Measurements from ENCODE around the gene HAUS8.

HAUS8 gene

DNA sequence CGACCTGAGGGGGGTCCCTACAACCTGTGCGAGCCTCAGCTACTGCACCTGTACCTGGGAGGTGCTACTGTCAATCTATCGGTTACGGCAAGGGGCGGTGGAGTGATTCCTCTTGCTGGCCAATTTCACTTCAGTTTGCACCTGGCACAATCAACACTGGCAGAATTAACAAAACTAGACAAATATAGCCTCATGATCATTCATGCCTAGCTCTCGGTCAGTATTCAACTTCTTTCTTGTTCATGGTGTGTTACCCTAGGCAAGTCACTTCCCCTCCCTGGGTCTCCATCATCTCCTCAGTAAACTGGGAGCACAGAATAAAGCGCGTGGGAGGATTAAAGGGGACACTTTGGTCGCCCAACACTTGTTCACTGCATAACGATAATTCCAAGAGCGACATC, 618 bp downstream of the HAUS8 start:
- H3K9me2 ChIP-seq (replicated peaks; ENCODE audit: insufficient read depth, low read length): no peaks in the 10 kb centered on the region
- no peak overlapping the region for H2AFZ ChIP-seq (ENCODE audit: low read depth, low read length, severe bottlenecking)
- TF ChIP-seq EZH2phosphoT487 (conservative IDR thresholded peaks at IDR 0.05; ENCODE audit: low read length): no peak
- TF ChIP-seq, protein P1, sequence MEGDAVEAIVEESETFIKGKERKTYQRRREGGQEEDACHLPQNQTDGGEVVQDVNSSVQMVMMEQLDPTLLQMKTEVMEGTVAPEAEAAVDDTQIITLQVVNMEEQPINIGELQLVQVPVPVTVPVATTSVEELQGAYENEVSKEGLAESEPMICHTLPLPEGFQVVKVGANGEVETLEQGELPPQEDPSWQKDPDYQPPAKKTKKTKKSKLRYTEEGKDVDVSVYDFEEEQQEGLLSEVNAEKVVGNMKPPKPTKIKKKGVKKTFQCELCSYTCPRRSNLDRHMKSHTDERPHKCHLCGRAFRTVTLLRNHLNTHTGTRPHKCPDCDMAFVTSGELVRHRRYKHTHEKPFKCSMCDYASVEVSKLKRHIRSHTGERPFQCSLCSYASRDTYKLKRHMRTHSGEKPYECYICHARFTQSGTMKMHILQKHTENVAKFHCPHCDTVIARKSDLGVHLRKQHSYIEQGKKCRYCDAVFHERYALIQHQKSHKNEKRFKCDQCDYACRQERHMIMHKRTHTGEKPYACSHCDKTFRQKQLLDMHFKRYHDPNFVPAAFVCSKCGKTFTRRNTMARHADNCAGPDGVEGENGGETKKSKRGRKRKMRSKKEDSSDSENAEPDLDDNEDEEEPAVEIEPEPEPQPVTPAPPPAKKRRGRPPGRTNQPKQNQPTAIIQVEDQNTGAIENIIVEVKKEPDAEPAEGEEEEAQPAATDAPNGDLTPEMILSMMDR (IDR thresholded peaks at IDR 0.05; ENCODE audit: insufficient read depth, low read length, poor library complexity, severe bottlenecking): no peak
- H3F3A ChIP-seq (ENCODE audit: insufficient read depth): peaks cover 6% of the 10 kb centered on the region; the same call in 1 of the 2 replicates
- peaks cover 5% of the 10 kb centered on the region; the same call in 1 of the 2 replicates for H4K20me1 ChIP-seq (ENCODE audit: low read depth, low read length)
- H3K4me2 ChIP-seq (ENCODE audit: low read depth, low read length, poor library complexity, severe bottlenecking): peak overlapping the region; percentile 74
- peak overlapping the region; percentile 82 for H3K9ac ChIP-seq (ENCODE audit: low read length)
- H3K27ac ChIP-seq (ENCODE audit: low read depth, low read length): peak overlapping the region; percentile 85
- no peaks in the 10 kb centered on the region for H3K9me3 ChIP-seq (ENCODE audit: insufficient read depth, low read length)
- peaks cover 91% of the 10 kb centered on the region for H3K79me2 ChIP-seq (ENCODE audit: insufficient read depth, low read length)
- no peaks in the 10 kb centered on the region for H3K27me3 ChIP-seq (ENCODE audit: low read length)
- no peaks in the 10 kb centered on the region; the same call in 1 of the 2 replicates for H3K36me3 ChIP-seq (ENCODE audit: low read length)
- H3K4me3 ChIP-seq (ENCODE audit: insufficient read depth, low read length, poor library complexity, severe bottlenecking): peak overlapping the region; percentile 65

DNA sequence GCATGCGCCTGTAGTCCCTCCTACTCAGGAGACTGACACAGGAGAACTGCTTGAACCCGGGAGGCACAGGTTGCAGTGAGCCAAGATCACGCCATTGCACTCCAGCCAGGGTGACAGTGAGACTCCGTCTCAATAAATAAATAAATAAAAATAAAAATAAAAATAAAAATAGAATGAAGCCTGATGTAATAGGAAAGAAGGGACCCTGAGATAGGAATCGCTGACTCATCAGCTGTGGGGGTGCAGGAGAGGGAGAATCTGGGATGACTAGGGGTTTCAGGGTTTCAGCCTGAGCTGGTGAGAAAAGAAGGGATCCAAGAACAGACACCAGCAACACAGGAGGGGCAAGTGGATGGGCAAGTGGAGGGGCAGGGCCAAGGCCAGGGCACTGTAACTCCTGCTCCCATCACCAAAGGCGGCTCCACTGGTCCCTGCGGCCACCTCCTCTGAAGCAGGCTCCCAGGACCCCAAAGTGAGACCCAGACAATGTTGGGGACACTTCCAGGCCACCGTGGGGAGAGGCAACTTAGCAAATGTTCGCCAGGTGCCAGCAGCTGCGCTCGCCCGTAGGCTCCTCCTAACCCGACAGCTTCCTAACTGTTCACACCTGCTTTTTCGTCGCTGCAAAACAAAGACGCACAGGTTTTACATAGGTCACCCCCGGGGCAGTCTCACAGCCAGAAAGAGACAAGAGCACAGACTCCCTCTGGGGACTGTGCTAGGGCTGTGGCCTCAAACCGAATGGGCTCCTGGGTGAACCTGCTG, 1.2 kb downstream of the HAUS8 start:
- Histone ChIP-seq H3K27me3 (ENCODE audit: low read length) (no peaks in the 10 kb centered on the region), H3K9me3 (ENCODE audit: insufficient read depth, low read length) (no peaks in the 10 kb centered on the region), H3K4me3 (ENCODE audit: insufficient read depth, low read length, poor library complexity, severe bottlenecking) (peak overlapping the region; percentile 65), H4K20me1 (ENCODE audit: low read depth, low read length) (peaks cover 5% of the 10 kb centered on the region; the same call in 1 of the 2 replicates), H3K9me2 (replicated peaks; ENCODE audit: insufficient read depth, low read length) (no peaks in the 10 kb centered on the region), H2AFZ (ENCODE audit: low read depth, low read length, severe bottlenecking) (no peak overlapping the region), H3K9ac (ENCODE audit: low read length) (peak overlapping the region; percentile 82), H3K4me2 (ENCODE audit: low read depth, low read length, poor library complexity, severe bottlenecking) (peak overlapping the region; percentile 74), H3K27ac (ENCODE audit: low read depth, low read length) (peak overlapping the region; percentile 85), H3K79me2 (ENCODE audit: insufficient read depth, low read length) (peaks cover 87% of the 10 kb centered on the region), H3F3A (ENCODE audit: insufficient read depth) (peaks cover 6% of the 10 kb centered on the region; the same call in 1 of the 2 replicates), H3K36me3 (ENCODE audit: low read length) (no peaks in the 10 kb centered on the region; the same call in 1 of the 2 replicates)
- TF ChIP-seq EZH2phosphoT487 (conservative IDR thresholded peaks at IDR 0.05; ENCODE audit: low read length): no peak
- TF ChIP-seq, protein P1 (IDR thresholded peaks at IDR 0.05; ENCODE audit: insufficient read depth, low read length, poor library complexity, severe bottlenecking): no peak

DNA sequence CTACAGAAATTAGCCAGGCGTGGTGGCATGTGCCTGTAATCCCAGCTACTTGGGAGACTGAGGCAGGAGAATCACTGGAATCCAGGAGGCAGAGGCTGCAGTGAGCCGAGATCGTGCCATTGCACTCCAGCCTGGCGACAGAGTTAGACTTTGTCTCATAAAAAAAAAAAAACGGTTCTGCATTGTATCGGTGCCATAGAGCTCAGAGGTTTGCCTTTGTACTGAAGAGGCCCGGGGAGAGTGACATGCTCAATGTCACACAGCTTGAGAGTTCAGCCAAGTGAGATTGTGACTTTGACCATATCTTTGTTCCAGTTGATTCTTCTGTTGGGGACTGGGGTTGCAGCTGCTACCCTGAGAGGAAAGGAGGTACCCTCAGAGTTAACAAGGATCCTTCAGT, 4.3 kb downstream of the HAUS8 start:
- Histone ChIP-seq H3F3A (ENCODE audit: insufficient read depth) (peaks cover 17% of the 10 kb centered on the region; the same call in 1 of the 2 replicates), H3K79me2 (ENCODE audit: insufficient read depth, low read length) (peaks cover 77% of the 10 kb centered on the region), H4K20me1 (ENCODE audit: low read depth, low read length) (0 out of 2 replicates have a peak, but pooled peaks cover 5% of the 10 kb centered on the region), H3K4me3 (ENCODE audit: insufficient read depth, low read length, poor library complexity, severe bottlenecking) (no peak overlapping the region), H3K9me2 (replicated peaks; ENCODE audit: insufficient read depth, low read length) (no peaks in the 10 kb centered on the region), H3K27me3 (ENCODE audit: low read length) (no peaks in the 10 kb centered on the region), H3K4me2 (ENCODE audit: low read depth, low read length, poor library complexity, severe bottlenecking) (no peak overlapping the region), H2AFZ (ENCODE audit: low read depth, low read length, severe bottlenecking) (no peak overlapping the region), H3K27ac (ENCODE audit: low read depth, low read length) (no peak overlapping the region), H3K36me3 (ENCODE audit: low read length) (peaks cover 3% of the 10 kb centered on the region; the same call in 1 of the 2 replicates), H3K9ac (ENCODE audit: low read length) (no peak overlapping the region), H3K9me3 (ENCODE audit: insufficient read depth, low read length) (no peaks in the 10 kb centered on the region)
- TF ChIP-seq, protein P1 (IDR thresholded peaks at IDR 0.05; ENCODE audit: insufficient read depth, low read length, poor library complexity, severe bottlenecking): no peak
- no peak for TF ChIP-seq EZH2phosphoT487 (conservative IDR thresholded peaks at IDR 0.05; ENCODE audit: low read length)
